Fibroblast of mammary gland (primary cell): Measurements from ENCODE around the gene TMEM117.

ENCODE experiments used
- DNase-seq: peaks from one replicate; pipeline ENCODE4 v3.0.0-alpha.2; 2010; ENCODE audit warnings: low read depth
- H3K4me3 ChIP-seq: 2 replicates; pipeline ENCODE4 v1.5.1; 2011; ENCODE audit warnings: low read depth, mild to moderate bottlenecking, low read length, moderate library complexity; ENCODE audit not compliant: control insufficient read depth
- TF ChIP-seq, protein P1 (sequence below): conservative IDR thresholded peaks from 2 replicates; pipeline ENCODE4 v1.5.1; 2011; ENCODE audit warnings: low read depth, low read length, inconsistent platforms; ENCODE audit not compliant: control insufficient read depth, insufficient read depth

Gene TMEM117

DNA sequence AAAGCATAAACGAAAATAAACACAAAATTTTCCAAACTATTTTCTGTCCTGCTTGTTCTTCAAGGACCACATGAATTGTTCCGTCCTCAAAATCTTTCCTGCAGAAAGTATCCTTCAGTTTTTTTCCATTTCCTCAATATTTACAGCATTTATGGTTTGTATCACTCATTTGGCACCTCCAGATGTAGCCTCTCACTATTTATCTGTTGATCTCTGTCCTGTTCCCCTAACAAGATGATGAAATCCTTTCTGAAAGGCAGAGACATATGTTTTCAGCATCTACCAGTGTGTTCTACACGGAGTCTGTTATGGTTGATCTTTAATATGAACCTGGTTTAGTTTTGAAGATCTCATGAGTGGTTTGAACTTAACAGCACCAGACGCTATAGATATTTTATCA is 550.1 kb downstream of the TMEM117 start:
- no peak overlapping the region for H3K4me3 ChIP-seq
- TF ChIP-seq, protein P1, sequence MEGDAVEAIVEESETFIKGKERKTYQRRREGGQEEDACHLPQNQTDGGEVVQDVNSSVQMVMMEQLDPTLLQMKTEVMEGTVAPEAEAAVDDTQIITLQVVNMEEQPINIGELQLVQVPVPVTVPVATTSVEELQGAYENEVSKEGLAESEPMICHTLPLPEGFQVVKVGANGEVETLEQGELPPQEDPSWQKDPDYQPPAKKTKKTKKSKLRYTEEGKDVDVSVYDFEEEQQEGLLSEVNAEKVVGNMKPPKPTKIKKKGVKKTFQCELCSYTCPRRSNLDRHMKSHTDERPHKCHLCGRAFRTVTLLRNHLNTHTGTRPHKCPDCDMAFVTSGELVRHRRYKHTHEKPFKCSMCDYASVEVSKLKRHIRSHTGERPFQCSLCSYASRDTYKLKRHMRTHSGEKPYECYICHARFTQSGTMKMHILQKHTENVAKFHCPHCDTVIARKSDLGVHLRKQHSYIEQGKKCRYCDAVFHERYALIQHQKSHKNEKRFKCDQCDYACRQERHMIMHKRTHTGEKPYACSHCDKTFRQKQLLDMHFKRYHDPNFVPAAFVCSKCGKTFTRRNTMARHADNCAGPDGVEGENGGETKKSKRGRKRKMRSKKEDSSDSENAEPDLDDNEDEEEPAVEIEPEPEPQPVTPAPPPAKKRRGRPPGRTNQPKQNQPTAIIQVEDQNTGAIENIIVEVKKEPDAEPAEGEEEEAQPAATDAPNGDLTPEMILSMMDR, result no peak
- DNase-seq, result no peak

DNA sequence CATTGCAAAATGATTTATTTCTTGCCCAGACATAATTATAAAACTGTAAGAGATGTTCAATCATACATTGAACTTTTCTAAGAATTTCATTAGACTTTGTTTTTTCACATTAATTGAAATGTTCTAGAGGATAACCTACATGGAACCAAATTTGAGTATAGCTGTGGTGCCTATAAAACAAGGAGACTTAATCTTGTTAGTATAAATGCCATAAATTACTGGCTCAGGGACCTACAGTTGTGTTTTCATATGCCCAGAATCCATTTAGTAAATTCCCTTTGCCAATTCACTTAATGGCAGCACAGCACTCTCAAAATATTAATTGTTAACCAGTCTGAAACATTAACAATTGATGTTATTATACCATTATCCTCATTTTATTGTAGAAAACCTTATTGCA is 551.7 kb downstream of the TMEM117 start:
- H3K4me3 ChIP-seq, result no peak overlapping the region
- no peak for DNase-seq
- TF ChIP-seq, protein P1, result no peak

DNA sequence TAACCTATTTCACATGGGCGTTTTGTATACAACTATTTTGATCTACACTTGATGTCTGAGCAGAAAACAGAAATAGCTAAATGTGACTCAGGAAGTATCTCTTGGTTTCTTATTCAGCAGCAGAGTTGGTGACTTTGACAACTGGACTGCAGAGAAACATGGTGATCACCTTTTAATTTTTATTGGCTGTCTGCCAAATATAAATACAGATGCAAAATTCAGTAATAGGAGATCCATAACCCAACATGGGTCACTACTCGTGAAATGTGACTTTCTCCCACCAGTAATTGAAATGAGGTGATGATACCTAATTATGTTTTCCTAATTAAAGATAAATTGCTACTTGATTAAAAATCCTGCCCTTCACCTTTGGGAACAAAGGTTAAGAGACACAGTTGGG is 553.2 kb downstream of the TMEM117 start:
- TF ChIP-seq, protein P1, result no peak
- no peak for DNase-seq
- no peak overlapping the region for H3K4me3 ChIP-seq

GRCh38 chr12:44389896-44390295 is 554.0 kb downstream of the TMEM117 start:
- no peak overlapping the region for H3K4me3 ChIP-seq
- DNase-seq, result no peak
- TF ChIP-seq, protein P1, result no peak

- TF ChIP-seq, protein P1, result no peak
Measured at GRCh38 chr12:44397631-44398030, 561.8 kb downstream of the TMEM117 start.

GRCh38 chr12:44403185-44403584 is 567.3 kb downstream of the TMEM117 start:
- no peak overlapping the region for H3K4me3 ChIP-seq
- TF ChIP-seq, protein P1, result no peak
- no peak for DNase-seq

More at GRCh38 chr12:44397631-44398030, 561.8 kb downstream of the TMEM117 start:
- DNase-seq, result no peak
- no peak overlapping the region for H3K4me3 ChIP-seq

GRCh38 chr12:44405297-44405696 is 569.4 kb downstream of the TMEM117 start:
- TF ChIP-seq, protein P1, result no peak
- no peak for DNase-seq
- no peak overlapping the region for H3K4me3 ChIP-seq
